BLaER1 treated with 17β-estradiol and CSF1 and Interleukin-3, amounts not matched to agents 10 nM and 100 nM (cell line): ENCODE measurements around the gene NR3C2.

Source experiments
- H3K27ac ChIP-seq, 11 experiments: shearing (Covaris generic); formaldehyde crosslinking; 2 replicates each; pipeline ENCODE4 v1.8.1; 2022
- H3K27me3 ChIP-seq, 11 experiments: shearing (Covaris generic); formaldehyde crosslinking; 2 replicates each; pipeline ENCODE4 v1.8.1; 2022
- H3K36me3 ChIP-seq, 11 experiments: shearing (Covaris generic); formaldehyde crosslinking; 2 replicates each; pipeline ENCODE4 v1.8.1; 2022
- H3K4me1 ChIP-seq, 10 experiments: shearing (Covaris generic); formaldehyde crosslinking; 2 replicates each; pipeline ENCODE4 v1.8.1; 2022
- H3K4me2 ChIP-seq, 11 experiments: shearing (Covaris generic); formaldehyde crosslinking; 2 replicates each; pipeline ENCODE4 v1.8.1; 2022
- H3K4me3 ChIP-seq, 10 experiments: shearing (Covaris generic); formaldehyde crosslinking; 2 replicates each; pipeline ENCODE4 v1.8.1; 2022
- H3K9ac ChIP-seq, 11 experiments: shearing (Covaris generic); formaldehyde crosslinking; 2 replicates each; pipeline ENCODE4 v1.8.1; 2022
- H3K9me3 ChIP-seq, 11 experiments: shearing (Covaris generic); formaldehyde crosslinking; replicated peaks in 1 of 11; 2 replicates each; pipeline ENCODE4 v1.8.1; 2022
- H4K20me1 ChIP-seq, 11 experiments: shearing (Covaris generic); formaldehyde crosslinking; 2 replicates each; pipeline ENCODE4 v1.8.1; 2022
- Cebpa-rat ChIP-seq, 11 experiments: shearing (Covaris generic); IDR thresholded peaks; 2 replicates each; pipeline ENCODE4 v1.8.1; 2022

The NR3C2 gene

DNA sequence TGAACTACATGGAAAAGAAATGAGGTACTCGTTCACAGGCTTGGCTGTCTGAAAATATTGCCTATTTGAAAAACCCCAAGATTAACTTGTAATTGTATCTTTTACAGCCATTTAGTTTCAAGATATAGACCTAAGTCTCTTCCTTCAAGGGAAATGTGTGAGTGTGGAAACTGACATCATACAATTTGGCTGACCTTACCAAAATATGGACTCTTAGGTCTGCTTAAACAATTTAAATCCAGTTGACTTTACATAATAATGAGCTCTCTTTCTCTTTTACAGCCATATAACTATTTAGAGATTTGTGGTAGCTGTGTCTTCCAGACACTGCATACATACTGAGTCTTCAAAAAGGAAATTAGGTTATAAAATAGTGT, 186.9 kb downstream of the NR3C2 start:
- Histone ChIP-seq H3K4me3 (no peak overlapping the region), H3K9me3 (no peaks in the 10 kb centered on the region; a peak in 1 of 22 replicates), H3K4me1 (no peaks in the 10 kb centered on the region), H3K27ac (no peak overlapping the region), H3K9ac (no peak overlapping the region), H3K36me3 (no peaks in the 10 kb centered on the region), H3K27me3 (no peaks in the 10 kb centered on the region), H3K4me2 (no peak overlapping the region), H4K20me1 (no peaks in the 10 kb centered on the region)
- no peak for TF ChIP-seq Cebpa-rat (IDR thresholded peaks at IDR 0.05)

GRCh38 chr4:148254621-148255343, 187.4 kb downstream of the NR3C2 start:
- Histone ChIP-seq H3K4me1 (no peaks in the 10 kb centered on the region), H3K4me2 (no peak overlapping the region), H3K27ac (no peak overlapping the region), H3K9ac (no peak overlapping the region), H3K4me3 (no peak overlapping the region), H3K27me3 (no peaks in the 10 kb centered on the region), H4K20me1 (no peaks in the 10 kb centered on the region), H3K9me3 (no peaks in the 10 kb centered on the region; a peak in 1 of 22 replicates), H3K36me3 (no peaks in the 10 kb centered on the region)
- peak in 5 of 11 experiments; percentile 31 to 79 (median 58); a peak in 8 of 22 replicates for TF ChIP-seq Cebpa-rat (IDR thresholded peaks at IDR 0.05)

- Histone ChIP-seq H4K20me1 (no peaks in the 10 kb centered on the region), H3K36me3 (no peaks in the 10 kb centered on the region), H3K27me3 (no peaks in the 10 kb centered on the region), H3K4me1 (no peaks in the 10 kb centered on the region), H3K9me3 (no peaks in the 10 kb centered on the region; a peak in 1 of 22 replicates), H3K9ac (no peak overlapping the region), H3K4me2 (no peak overlapping the region), H3K4me3 (no peak overlapping the region), H3K27ac (no peak overlapping the region)
- TF ChIP-seq Cebpa-rat (IDR thresholded peaks at IDR 0.05) = no peak
Observed at GRCh38 chr4:148253768-148254167, 188.4 kb downstream of the NR3C2 start.

DNA sequence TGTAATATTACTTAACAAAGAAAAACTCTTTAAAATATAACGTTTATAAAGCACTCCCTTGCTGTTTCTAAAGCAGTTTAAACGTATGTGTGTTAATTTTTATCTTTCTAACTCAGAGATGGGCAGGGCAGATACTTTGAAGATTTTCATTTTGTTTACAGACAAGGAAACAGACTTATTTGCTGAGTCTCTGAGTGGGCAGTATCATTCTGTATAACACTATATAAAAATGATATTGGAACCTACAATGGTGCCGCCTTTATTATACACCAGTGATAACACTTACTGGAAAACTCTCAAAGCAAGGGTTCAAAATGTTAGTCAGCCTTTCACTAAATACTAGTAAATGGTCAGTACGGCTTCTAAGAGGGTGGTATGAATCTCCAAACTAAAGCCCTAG, 193.4 kb downstream of the NR3C2 start:
- Histone ChIP-seq H3K4me2 (no peak overlapping the region), H3K9me3 (no peaks in the 10 kb centered on the region; a peak in 1 of 22 replicates), H3K9ac (no peak overlapping the region), H3K4me1 (no peaks in the 10 kb centered on the region), H4K20me1 (no peaks in the 10 kb centered on the region), H3K27ac (no peak overlapping the region), H3K27me3 (no peaks in the 10 kb centered on the region), H3K36me3 (no peaks in the 10 kb centered on the region), H3K4me3 (no peak overlapping the region)
- no peak for TF ChIP-seq Cebpa-rat (IDR thresholded peaks at IDR 0.05)

DNA sequence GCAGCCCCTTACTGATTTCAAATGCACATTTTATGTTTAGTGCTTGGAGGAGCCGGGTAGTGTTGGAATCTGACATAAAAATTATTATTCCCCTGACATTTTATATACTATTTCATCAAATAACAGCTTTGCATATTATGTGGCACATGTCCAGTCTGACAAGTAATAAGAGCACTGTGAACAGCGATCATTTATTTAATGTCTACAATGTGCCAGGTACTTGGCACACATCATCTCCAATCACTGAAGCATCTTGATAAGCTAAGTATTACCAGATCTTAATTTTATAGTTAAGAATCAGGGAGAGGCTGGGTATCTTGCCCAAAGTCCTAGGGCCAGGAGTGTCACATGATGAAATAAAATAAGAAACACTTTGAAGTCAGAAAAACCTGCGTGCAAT, 197.2 kb downstream of the NR3C2 start:
- H3K27me3 ChIP-seq = no peaks in the 10 kb centered on the region
- no peak overlapping the region for H3K9ac ChIP-seq
- H3K4me1 ChIP-seq = no peaks in the 10 kb centered on the region
- H4K20me1 ChIP-seq = no peaks in the 10 kb centered on the region
- H3K9me3 ChIP-seq = no peaks in the 10 kb centered on the region
- no peak for TF ChIP-seq Cebpa-rat (IDR thresholded peaks at IDR 0.05)
- no peak overlapping the region for H3K4me2 ChIP-seq
- H3K27ac ChIP-seq = no peak overlapping the region
- no peak overlapping the region for H3K4me3 ChIP-seq
- no peaks in the 10 kb centered on the region for H3K36me3 ChIP-seq

DNA sequence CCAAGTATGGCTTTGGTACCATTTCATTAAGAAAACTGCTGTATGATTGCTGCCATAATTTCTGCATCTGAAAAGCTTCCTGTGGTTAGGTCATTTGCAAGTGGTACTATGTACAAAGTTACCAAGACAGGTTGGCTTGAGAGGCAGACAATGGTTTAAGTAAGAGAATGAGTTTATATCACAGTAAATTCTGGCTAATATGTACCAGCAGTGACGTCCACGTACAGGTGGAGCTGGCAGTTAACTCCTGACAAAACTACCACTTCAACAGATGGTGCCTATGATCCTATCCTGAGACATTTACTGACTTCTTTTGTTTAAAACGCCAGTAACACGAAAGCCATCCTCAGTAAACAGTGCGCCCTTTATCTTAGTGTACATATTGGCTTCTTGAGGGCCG, 198.4 kb downstream of the NR3C2 start:
- H3K4me3 ChIP-seq = no peak overlapping the region
- H3K27me3 ChIP-seq = no peaks in the 10 kb centered on the region
- no peaks in the 10 kb centered on the region for H3K36me3 ChIP-seq
- no peak overlapping the region for H3K4me2 ChIP-seq
- no peak overlapping the region for H3K9ac ChIP-seq
- H3K9me3 ChIP-seq = no peaks in the 10 kb centered on the region
- no peaks in the 10 kb centered on the region for H4K20me1 ChIP-seq
- no peak overlapping the region for H3K27ac ChIP-seq
- TF ChIP-seq Cebpa-rat (IDR thresholded peaks at IDR 0.05) = no peak
- H3K4me1 ChIP-seq = peaks cover 0 to 6% (median 0%) of the 10 kb centered on the region in 10 experiments; a peak in 3 of 20 replicates

GRCh38 chr4:148240241-148240640, 202.0 kb downstream of the NR3C2 start:
- H3K4me3 ChIP-seq = no peak overlapping the region
- no peaks in the 10 kb centered on the region for H3K9me3 ChIP-seq
- no peak for TF ChIP-seq Cebpa-rat (IDR thresholded peaks at IDR 0.05)
- H3K4me1 ChIP-seq = peaks cover 0 to 6% (median 0%) of the 10 kb centered on the region in 10 experiments; a peak in 3 of 20 replicates
- H3K27ac ChIP-seq = no peak overlapping the region
- no peaks in the 10 kb centered on the region for H3K36me3 ChIP-seq
- H4K20me1 ChIP-seq = no peaks in the 10 kb centered on the region
- no peak overlapping the region for H3K9ac ChIP-seq
- no peaks in the 10 kb centered on the region for H3K27me3 ChIP-seq
- H3K4me2 ChIP-seq = no peak overlapping the region

DNA sequence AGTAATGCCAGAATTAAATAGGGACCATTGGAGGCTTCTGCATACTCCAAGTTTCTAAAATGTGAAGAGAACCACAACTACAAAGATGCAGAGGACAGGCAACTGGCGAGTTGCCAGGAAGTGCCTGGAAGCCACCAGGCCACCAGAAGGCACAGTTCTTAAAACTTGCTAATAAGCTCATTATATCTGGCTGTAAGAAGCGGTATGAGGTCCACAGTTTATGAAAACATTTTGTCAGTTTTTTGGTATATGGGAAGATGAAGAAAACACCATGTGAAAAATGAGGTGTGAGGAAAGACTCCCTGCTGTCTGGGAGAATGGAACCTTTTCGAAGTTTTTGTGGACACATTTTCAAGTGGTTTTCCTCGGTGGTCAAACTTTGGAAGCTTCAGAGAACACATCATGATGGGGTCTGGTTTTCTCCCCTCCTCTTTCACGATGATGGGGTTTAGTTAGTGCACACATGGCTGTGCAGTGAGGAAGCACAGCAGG, 202.7 kb downstream of the NR3C2 start:
- H3K4me2 ChIP-seq = peak overlapping the region in 1 of 11 experiments; percentile 12; a peak in 1 of 22 replicates
- no peaks in the 10 kb centered on the region for H3K9me3 ChIP-seq
- H3K4me3 ChIP-seq = no peak overlapping the region
- no peaks in the 10 kb centered on the region for H3K27me3 ChIP-seq
- H3K4me1 ChIP-seq = peaks cover 0 to 6% (median 0%) of the 10 kb centered on the region in 10 experiments; a peak in 3 of 20 replicates
- H3K27ac ChIP-seq = no peak overlapping the region
- no peak overlapping the region for H3K9ac ChIP-seq
- no peak for TF ChIP-seq Cebpa-rat (IDR thresholded peaks at IDR 0.05)
- no peaks in the 10 kb centered on the region for H3K36me3 ChIP-seq
- no peaks in the 10 kb centered on the region for H4K20me1 ChIP-seq

GRCh38 chr4:148238811-148239493, 203.3 kb downstream of the NR3C2 start:
- H3K27me3 ChIP-seq = no peaks in the 10 kb centered on the region
- no peak for TF ChIP-seq Cebpa-rat (IDR thresholded peaks at IDR 0.05)
- no peaks in the 10 kb centered on the region for H3K9me3 ChIP-seq

More at GRCh38 chr4:148238811-148239493, 203.3 kb downstream of the NR3C2 start:
- Histone ChIP-seq H4K20me1 (no peaks in the 10 kb centered on the region), H3K4me2 (no peak overlapping the region), H3K27ac (no peak overlapping the region), H3K9ac (no peak overlapping the region), H3K36me3 (no peaks in the 10 kb centered on the region), H3K4me3 (no peak overlapping the region), H3K4me1 (peaks cover 0 to 6% (median 0%) of the 10 kb centered on the region in 10 experiments; a peak in 3 of 20 replicates)
